Calu3 (cell line): Measurements from ENCODE around the gene XIRP1. TPM values are rescaled to one million over a fixed set of nuclear protein-coding genes. Genes with fewer than 3 reads are reported as not detected.
"Not testable (repeated sequence)": the region's sequence is repeated elsewhere in the genome, so short reads cannot be mapped to it uniquely, and the experiment has no call there.

Experiments used
- BruUV-seq: library from RNA; stranded (reverse); fragments of 400-500 nt; replicated peaks from 2 replicates; lab custom pipeline; 2021; lab: Mats Ljungman, UMichigan
- CTCF ChIA-PET: fragments of 300-600 bp; sonication (Branson Sonifier 250); formaldehyde crosslinking; loops from one replicate; lab custom pipeline; 2022; ENCODE audit warnings: antibody characterized with exemption; lab: Charles Lee
- DNase-seq: peaks from one replicate; pipeline ENCODE4 v3.0.0; 2022
- H3K27ac Mint-ChIP-seq: one replicate; pipeline ENCODE4 v1.8.0; 2022; ENCODE audit warnings: mixed read lengths; ENCODE audit not compliant: unreplicated experiment
- H3K27me3 Mint-ChIP-seq: one replicate; pipeline ENCODE4 v1.8.0; 2022; ENCODE audit warnings: mixed read lengths; ENCODE audit not compliant: unreplicated experiment
- H3K36me3 Mint-ChIP-seq: one replicate; pipeline ENCODE4 v1.8.0; 2022; ENCODE audit warnings: mild to moderate bottlenecking, moderate library complexity, mixed read lengths; ENCODE audit not compliant: insufficient read depth, unreplicated experiment
- H3K4me1 Mint-ChIP-seq: one replicate; pipeline ENCODE4 v1.8.0; 2022; ENCODE audit warnings: mild to moderate bottlenecking, low read depth, mixed read lengths; ENCODE audit not compliant: unreplicated experiment
- H3K4me3 Mint-ChIP-seq: one replicate; pipeline ENCODE4 v1.8.0; 2022; ENCODE audit warnings: mild to moderate bottlenecking, low read depth, moderate library complexity, mixed read lengths; ENCODE audit not compliant: unreplicated experiment
- H3K9me3 Mint-ChIP-seq: one replicate; pipeline ENCODE4 v1.8.0; 2022; ENCODE audit warnings: low read depth, mixed read lengths; ENCODE audit not compliant: unreplicated experiment
- intact Hi-C: fragments of 100-400 bp; cut with micrococcal nuclease; formaldehyde crosslinking; loops from one replicate; pipeline ENCODE4 v1.10.0; 2022; ENCODE audit not compliant: unreplicated experiment
- total RNA-seq: library from RNA; stranded (reverse); gene quantifications from 2 replicates; pipeline ENCODE4 v1.2.3, GENCODE V29; 2022
- TF ChIP-seq, protein P1 (sequence below): fragments of 200-600 bp; IDR thresholded peaks from one replicate; pipeline ENCODE4 v1.8.0; 2022; ENCODE audit warnings: antibody characterized with exemption; ENCODE audit not compliant: unreplicated experiment

XIRP1 gene
- total RNA-seq, 1 experiment from 2014 or later, result not detected

DNA sequence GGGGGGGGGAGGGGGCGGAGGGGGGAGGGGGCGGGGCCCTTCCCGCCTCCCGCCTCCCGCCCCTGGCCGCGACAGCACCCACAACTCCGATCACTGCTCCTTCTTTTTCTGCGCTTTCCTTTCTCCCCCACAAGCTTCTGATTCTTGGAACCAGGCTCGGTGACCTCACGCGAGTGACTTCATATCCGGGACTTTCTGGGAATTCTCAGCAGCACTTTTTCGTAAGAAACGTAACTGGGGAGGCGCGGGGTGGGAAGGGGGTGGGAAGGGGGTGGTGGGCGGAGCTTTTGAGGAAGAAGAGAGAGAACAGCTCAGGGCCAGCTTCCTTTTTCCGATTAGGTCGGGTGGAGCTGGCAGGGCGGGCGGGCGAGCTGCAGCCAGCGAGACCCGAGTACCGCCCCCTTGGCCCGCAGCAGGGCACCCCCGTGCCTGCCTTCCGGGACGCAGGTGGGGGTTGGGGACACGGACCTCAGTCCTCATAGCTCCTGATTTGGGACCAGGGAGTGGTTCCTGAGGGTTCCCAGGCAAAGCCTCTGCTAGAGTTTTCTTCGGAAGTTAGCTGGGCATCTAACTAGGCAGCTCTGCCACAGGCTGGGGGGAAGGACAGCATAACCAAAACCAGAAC is 14.6 kb downstream of the XIRP1 start:
- Mint-ChIP-seq H3K27me3 (no peaks in the 10 kb centered on the region), H3K4me3 (peak overlapping the region; percentile 66), H3K27ac (peak overlapping the region; percentile 81), H3K4me1 (peaks cover 29% of the 10 kb centered on the region), H3K36me3 (peaks cover 23% of the 10 kb centered on the region), H3K9me3 (no peaks in the 10 kb centered on the region)
- CTCF ChIA-PET, result interaction anchor here (0.7 to 1.9 kb wide), 6 partner anchors 11 to 110 kb away, joined by 3 to 10 read pairs (median 4); partner anchors contain the start of gene XIRP1
- peak; percentile 72 for DNase-seq
- intact Hi-C loops, result loop anchor here (5.0 kb wide), 1 partner anchor 51 kb away; no protein-coding TSS in a partner anchor
- TF ChIP-seq, protein P1, sequence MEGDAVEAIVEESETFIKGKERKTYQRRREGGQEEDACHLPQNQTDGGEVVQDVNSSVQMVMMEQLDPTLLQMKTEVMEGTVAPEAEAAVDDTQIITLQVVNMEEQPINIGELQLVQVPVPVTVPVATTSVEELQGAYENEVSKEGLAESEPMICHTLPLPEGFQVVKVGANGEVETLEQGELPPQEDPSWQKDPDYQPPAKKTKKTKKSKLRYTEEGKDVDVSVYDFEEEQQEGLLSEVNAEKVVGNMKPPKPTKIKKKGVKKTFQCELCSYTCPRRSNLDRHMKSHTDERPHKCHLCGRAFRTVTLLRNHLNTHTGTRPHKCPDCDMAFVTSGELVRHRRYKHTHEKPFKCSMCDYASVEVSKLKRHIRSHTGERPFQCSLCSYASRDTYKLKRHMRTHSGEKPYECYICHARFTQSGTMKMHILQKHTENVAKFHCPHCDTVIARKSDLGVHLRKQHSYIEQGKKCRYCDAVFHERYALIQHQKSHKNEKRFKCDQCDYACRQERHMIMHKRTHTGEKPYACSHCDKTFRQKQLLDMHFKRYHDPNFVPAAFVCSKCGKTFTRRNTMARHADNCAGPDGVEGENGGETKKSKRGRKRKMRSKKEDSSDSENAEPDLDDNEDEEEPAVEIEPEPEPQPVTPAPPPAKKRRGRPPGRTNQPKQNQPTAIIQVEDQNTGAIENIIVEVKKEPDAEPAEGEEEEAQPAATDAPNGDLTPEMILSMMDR, result no peak
- no TSS peak for BruUV-seq

- no peak for DNase-seq
Observed at GRCh38 chr3:39176025-39176714, 16.2 kb downstream of the XIRP1 start.

GRCh38 chr3:39173318-39174125 is 18.9 kb downstream of the XIRP1 start:
- Mint-ChIP-seq H3K36me3 (peaks cover 6% of the 10 kb centered on the region), H3K9me3 (no peaks in the 10 kb centered on the region), H3K27ac (no peak overlapping the region), H3K4me3 (no peak overlapping the region), H3K27me3 (no peaks in the 10 kb centered on the region), H3K4me1 (peaks cover 2% of the 10 kb centered on the region)
- CTCF ChIA-PET, result interaction anchor here (1.0 kb wide), 1 partner anchor 33 kb away, joined by 3 read pairs; no protein-coding TSS in a partner anchor
- DNase-seq, result no peak
- no TSS peak for BruUV-seq
- TF ChIP-seq, protein P1, result no peak
- intact Hi-C loops, result no loop called here

More at GRCh38 chr3:39176025-39176714, 16.2 kb downstream of the XIRP1 start:
- intact Hi-C loops, result loop anchor here (5.0 kb wide), 1 partner anchor 49 kb away; no protein-coding TSS in a partner anchor
- no peak overlapping the region for H3K4me3 Mint-ChIP-seq
- H3K27ac Mint-ChIP-seq, result peak overlapping the region; percentile 5
- CTCF ChIA-PET, result no interaction called here
- H3K4me1 Mint-ChIP-seq, result peaks cover 24% of the 10 kb centered on the region
- H3K27me3 Mint-ChIP-seq, result no peaks in the 10 kb centered on the region
- peaks cover 20% of the 10 kb centered on the region for H3K36me3 Mint-ChIP-seq
- no peaks in the 10 kb centered on the region for H3K9me3 Mint-ChIP-seq
- BruUV-seq, result no TSS peak
- TF ChIP-seq, protein P1, result no peak

DNA sequence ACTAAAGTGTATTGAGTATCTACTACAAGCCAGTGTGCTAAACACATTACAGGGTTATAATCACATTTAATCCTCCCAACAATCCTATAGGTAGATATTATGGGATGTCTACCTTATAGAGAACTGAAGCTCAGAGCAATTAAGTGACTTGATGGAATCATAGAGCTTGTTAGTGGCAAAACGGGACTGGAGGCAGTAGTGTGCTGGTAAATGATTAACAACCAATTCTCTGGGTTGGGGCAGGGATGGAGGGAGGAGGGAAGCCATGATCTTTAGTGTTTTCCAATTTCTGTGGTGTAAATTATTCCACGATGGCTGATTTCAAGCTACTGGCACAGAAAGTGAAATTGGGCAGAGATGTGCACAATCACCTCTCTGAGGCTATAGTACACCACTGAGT is 20.5 kb downstream of the XIRP1 start:
- no TSS peak for BruUV-seq
- Mint-ChIP-seq H3K9me3 (no peaks in the 10 kb centered on the region), H3K36me3 (no peaks in the 10 kb centered on the region), H3K4me3 (no peak overlapping the region), H3K27me3 (no peaks in the 10 kb centered on the region), H3K27ac (no peak overlapping the region), H3K4me1 (no peaks in the 10 kb centered on the region)
- intact Hi-C loops, result no loop called here
- TF ChIP-seq, protein P1, result no peak
- no peak for DNase-seq
- CTCF ChIA-PET, result no interaction called here

- H3K4me1 Mint-ChIP-seq, CTCF ChIA-PET, BruUV-seq, H3K4me3 Mint-ChIP-seq, H3K9me3 Mint-ChIP-seq, DNase-seq, intact Hi-C loops, H3K27ac Mint-ChIP-seq, H3K36me3 Mint-ChIP-seq, H3K27me3 Mint-ChIP-seq: not testable (repeated sequence)
Observed at GRCh38 chr3:39170877-39171276, 21.5 kb downstream of the XIRP1 start.
